ENCODE data around the gene TACSTD2. TPM values are rescaled to one million over a fixed set of nuclear protein-coding genes. Genes with fewer than 3 reads are reported as not detected.
"Not testable (repeated sequence)": the region's sequence is repeated elsewhere in the genome, so short reads cannot be mapped to it uniquely, and the experiment has no call there.

TACSTD2 gene
- total RNA-seq, 1 experiment from 2014 or later = 12.2 TPM

DNA sequence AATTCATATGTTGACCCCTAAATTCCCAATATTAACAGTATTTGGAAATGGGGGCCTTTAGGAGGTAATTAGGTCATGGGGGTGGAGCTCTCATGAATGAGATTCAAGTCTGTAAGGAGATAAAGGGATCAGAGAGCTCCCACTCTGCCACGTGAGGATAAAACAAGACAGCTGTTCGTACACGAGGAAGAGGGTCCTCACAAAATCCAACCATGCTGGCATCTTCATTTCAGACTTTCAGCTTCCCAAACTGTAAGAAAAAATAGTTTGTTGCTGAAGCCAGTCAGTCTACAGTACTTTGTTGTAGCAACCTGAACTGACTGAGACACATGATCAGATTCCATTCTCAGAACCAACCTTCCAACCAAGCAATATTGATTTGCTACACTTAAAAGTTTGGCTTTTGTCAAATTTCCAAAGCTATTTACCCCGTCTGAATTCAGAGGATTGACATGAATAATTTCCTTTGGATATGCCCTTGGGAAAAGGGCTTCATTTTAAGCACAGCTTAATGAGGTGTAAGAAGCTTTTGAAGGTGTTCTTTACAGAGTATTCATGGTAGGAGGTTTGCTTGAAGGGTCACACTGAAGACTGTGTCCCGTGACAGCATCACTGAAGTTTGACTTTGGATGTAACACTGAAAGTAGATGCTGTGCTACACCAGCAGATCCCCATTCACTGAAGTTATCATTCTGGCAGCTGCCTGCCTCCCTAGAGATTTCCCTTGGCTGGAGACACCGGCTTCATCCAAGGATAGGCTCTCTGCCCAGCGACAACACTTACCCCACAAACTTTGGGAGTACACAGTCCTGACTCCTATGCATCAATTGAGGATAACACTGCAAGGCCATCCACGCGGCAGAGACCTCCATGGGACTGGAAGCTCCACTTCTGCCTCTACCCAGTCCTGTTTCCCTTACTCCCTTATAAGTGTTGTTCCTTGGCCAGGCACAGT, 25.6 kb downstream of the TACSTD2 start:
- Histone ChIP-seq H3K4me3 (replicated peaks in 1 of 2; ENCODE audit: low read depth in 1 of 2, low read length in 2 of 2) (no peak overlapping the region), H2AFZ (ENCODE audit: low read depth, low read length, poor library complexity, severe bottlenecking) (no peak overlapping the region), H3K4me1 (ENCODE audit: control insufficient read depth in 1 of 2, insufficient read depth in 2 of 2, low read length in 2 of 2) (peaks cover 0 to 8% of the 10 kb centered on the region in 2 experiments; a peak in 2 of 4 replicates), H3K9me2 (ENCODE audit: insufficient read depth) (no peaks in the 10 kb centered on the region), H3K9me3 (ENCODE audit: control insufficient read depth in 1 of 2, insufficient read depth in 1 of 2, low read depth in 1 of 2, low read length in 2 of 2) (no peaks in the 10 kb centered on the region), H3K36me3 (ENCODE audit: control insufficient read depth in 1 of 2, insufficient read depth in 2 of 2, low read length in 2 of 2) (no peaks in the 10 kb centered on the region), H3K27me3 (ENCODE audit: insufficient read depth, low read length) (no peaks in the 10 kb centered on the region), H3K4me2 (ENCODE audit: low read length) (no peak overlapping the region), H3K9ac (ENCODE audit: low read length) (no peak overlapping the region), H4K20me1 (ENCODE audit: insufficient read depth) (no peaks in the 10 kb centered on the region), H3K79me2 (ENCODE audit: insufficient read depth, low read length) (no peaks in the 10 kb centered on the region), H3K27ac (ENCODE audit: low read depth, low read length) (no peak overlapping the region)
- BruUV-seq (replicated peaks) = no TSS peak
- RAD21 ChIA-PET (ENCODE audit: low non-redundant PET in 1 of 2, low total read pairs in 2 of 2, uncharacterized antibody in 2 of 2, unreplicated experiment in 2 of 2) = no interaction called here
- intact Hi-C loops (cut with micrococcal nuclease) = no loop called here
- POLR2A ChIA-PET = no interaction called here
- CTCF ChIA-PET = interaction anchor here (1.0 kb wide), 1 partner anchor 101 kb away, joined by 4 read pairs; no protein-coding TSS in a partner anchor
- ATAC-seq (no peak), DNase-seq (ENCODE audit: low read depth, low spot score) (no peak)
- no peak for TF ChIP-seq SIN3A (IDR thresholded peaks at IDR 0.05; ENCODE audit: low read depth)
- TF ChIP-seq ZNF274 (IDR thresholded peaks at IDR 0.05; ENCODE audit: low read depth, low read length) = no peak
- TF ChIP-seq, protein P1, sequence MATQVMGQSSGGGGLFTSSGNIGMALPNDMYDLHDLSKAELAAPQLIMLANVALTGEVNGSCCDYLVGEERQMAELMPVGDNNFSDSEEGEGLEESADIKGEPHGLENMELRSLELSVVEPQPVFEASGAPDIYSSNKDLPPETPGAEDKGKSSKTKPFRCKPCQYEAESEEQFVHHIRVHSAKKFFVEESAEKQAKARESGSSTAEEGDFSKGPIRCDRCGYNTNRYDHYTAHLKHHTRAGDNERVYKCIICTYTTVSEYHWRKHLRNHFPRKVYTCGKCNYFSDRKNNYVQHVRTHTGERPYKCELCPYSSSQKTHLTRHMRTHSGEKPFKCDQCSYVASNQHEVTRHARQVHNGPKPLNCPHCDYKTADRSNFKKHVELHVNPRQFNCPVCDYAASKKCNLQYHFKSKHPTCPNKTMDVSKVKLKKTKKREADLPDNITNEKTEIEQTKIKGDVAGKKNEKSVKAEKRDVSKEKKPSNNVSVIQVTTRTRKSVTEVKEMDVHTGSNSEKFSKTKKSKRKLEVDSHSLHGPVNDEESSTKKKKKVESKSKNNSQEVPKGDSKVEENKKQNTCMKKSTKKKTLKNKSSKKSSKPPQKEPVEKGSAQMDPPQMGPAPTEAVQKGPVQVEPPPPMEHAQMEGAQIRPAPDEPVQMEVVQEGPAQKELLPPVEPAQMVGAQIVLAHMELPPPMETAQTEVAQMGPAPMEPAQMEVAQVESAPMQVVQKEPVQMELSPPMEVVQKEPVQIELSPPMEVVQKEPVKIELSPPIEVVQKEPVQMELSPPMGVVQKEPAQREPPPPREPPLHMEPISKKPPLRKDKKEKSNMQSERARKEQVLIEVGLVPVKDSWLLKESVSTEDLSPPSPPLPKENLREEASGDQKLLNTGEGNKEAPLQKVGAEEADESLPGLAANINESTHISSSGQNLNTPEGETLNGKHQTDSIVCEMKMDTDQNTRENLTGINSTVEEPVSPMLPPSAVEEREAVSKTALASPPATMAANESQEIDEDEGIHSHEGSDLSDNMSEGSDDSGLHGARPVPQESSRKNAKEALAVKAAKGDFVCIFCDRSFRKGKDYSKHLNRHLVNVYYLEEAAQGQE (IDR thresholded peaks at IDR 0.05; ENCODE audit: low read depth) = no peak
- TF ChIP-seq ELF1 (IDR thresholded peaks at IDR 0.05; ENCODE audit: borderline replicate concordance, low read depth) = no peak
- no peak for TF ChIP-seq EZH2phosphoT487 (IDR thresholded peaks at IDR 0.05; ENCODE audit: borderline replicate concordance)

DNA sequence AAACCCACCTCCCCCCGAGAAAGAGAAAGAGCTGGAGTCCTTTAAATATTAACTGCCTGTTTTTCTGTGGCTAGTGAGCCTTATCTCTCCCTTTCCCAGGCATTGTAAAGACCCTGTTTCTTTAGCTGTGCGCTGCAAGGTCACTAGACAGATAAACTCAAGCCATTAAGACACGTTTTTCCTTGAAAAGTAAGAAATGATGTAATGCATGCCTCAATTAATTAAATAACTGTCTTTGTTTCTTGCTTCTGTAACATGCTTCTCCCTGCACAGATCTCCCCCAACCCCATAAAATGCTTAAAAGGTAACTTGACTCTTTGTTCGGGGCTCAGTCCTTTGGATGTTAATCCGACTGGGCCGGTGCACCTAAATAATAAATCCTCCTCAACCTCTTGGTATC, 27.8 kb downstream of the TACSTD2 start:
- H3K9me3 ChIP-seq (ENCODE audit: control insufficient read depth in 1 of 2, insufficient read depth in 1 of 2, low read depth in 1 of 2, low read length in 2 of 2); RAD21 ChIA-PET (ENCODE audit: low non-redundant PET in 1 of 2, low total read pairs in 2 of 2, uncharacterized antibody in 2 of 2, unreplicated experiment in 2 of 2); H3K36me3 ChIP-seq (ENCODE audit: control insufficient read depth in 1 of 2, insufficient read depth in 2 of 2, low read length in 2 of 2); H3K4me3 ChIP-seq (replicated peaks in 1 of 2; ENCODE audit: low read depth in 1 of 2, low read length in 2 of 2); intact Hi-C loops (cut with micrococcal nuclease); H3K79me2 ChIP-seq (ENCODE audit: insufficient read depth, low read length); BruUV-seq (replicated peaks); H3K27ac ChIP-seq (ENCODE audit: low read depth, low read length); H3K9ac ChIP-seq (ENCODE audit: low read length); H2AFZ ChIP-seq (ENCODE audit: low read depth, low read length, poor library complexity, severe bottlenecking); H4K20me1 ChIP-seq (ENCODE audit: insufficient read depth); ATAC-seq; POLR2A ChIA-PET; CTCF ChIA-PET; H3K4me2 ChIP-seq (ENCODE audit: low read length); H3K27me3 ChIP-seq (ENCODE audit: insufficient read depth, low read length); H3K9me2 ChIP-seq (ENCODE audit: insufficient read depth); DNase-seq (ENCODE audit: low read depth, low spot score): not testable (repeated sequence)
- peaks cover 6 to 17% of the 10 kb centered on the region in 2 experiments; a peak in 3 of 4 replicates for H3K4me1 ChIP-seq (ENCODE audit: control insufficient read depth in 1 of 2, insufficient read depth in 2 of 2, low read length in 2 of 2)
